ENCODE results near the gene ALAS2. TPM values are rescaled to one million over a fixed set of nuclear protein-coding genes. Genes with fewer than 3 reads are reported as not detected.

ALAS2 gene
- total and polyA plus RNA-seq, 4 donors: 0.21 to 1,807 TPM; not detected in 2

DNA sequence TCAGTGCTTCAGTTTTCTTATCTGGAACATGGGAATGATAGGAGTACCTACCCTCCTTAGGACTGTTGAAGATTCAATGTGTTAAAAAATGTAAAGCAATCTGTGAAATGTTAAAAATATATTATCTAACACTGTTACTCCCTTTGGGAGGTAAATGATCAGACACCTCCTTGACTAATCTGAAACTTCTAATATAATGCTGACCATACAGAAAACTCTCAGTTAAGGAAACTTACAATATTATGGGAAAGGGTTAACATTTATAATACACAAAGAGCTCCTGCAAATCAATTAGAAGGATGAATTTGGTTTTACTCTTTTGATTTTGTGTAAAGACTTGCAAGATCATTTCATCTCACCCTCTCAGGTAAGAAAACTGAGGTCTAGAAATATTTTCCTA lies 35.2 kb downstream of the ALAS2 start:
- no peak overlapping the region for H3K9ac ChIP-seq (ENCODE audit: low read depth in 1 of 2, low read length in 2 of 2)
- no peaks in the 10 kb centered on the region for H3K9me3 ChIP-seq (ENCODE audit: control insufficient read depth in 4 of 4, low read length in 3 of 4)
- no peak for DNase-seq (ENCODE audit: low spot score)
- H3K4me3 ChIP-seq (ENCODE audit: low read depth in 1 of 3, low read length in 3 of 3): no peak overlapping the region
- H3K27ac ChIP-seq (ENCODE audit: low read depth in 1 of 2, low read length in 2 of 2): peak overlapping the region; percentile 46 to 82
- TF ChIP-seq, protein P1, sequence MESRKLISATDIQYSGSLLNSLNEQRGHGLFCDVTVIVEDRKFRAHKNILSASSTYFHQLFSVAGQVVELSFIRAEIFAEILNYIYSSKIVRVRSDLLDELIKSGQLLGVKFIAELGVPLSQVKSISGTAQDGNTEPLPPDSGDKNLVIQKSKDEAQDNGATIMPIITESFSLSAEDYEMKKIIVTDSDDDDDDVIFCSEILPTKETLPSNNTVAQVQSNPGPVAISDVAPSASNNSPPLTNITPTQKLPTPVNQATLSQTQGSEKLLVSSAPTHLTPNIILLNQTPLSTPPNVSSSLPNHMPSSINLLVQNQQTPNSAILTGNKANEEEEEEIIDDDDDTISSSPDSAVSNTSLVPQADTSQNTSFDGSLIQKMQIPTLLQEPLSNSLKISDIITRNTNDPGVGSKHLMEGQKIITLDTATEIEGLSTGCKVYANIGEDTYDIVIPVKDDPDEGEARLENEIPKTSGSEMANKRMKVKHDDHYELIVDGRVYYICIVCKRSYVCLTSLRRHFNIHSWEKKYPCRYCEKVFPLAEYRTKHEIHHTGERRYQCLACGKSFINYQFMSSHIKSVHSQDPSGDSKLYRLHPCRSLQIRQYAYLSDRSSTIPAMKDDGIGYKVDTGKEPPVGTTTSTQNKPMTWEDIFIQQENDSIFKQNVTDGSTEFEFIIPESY (IDR thresholded peaks at IDR 0.05): no peak
- TF ChIP-seq, protein P2, sequence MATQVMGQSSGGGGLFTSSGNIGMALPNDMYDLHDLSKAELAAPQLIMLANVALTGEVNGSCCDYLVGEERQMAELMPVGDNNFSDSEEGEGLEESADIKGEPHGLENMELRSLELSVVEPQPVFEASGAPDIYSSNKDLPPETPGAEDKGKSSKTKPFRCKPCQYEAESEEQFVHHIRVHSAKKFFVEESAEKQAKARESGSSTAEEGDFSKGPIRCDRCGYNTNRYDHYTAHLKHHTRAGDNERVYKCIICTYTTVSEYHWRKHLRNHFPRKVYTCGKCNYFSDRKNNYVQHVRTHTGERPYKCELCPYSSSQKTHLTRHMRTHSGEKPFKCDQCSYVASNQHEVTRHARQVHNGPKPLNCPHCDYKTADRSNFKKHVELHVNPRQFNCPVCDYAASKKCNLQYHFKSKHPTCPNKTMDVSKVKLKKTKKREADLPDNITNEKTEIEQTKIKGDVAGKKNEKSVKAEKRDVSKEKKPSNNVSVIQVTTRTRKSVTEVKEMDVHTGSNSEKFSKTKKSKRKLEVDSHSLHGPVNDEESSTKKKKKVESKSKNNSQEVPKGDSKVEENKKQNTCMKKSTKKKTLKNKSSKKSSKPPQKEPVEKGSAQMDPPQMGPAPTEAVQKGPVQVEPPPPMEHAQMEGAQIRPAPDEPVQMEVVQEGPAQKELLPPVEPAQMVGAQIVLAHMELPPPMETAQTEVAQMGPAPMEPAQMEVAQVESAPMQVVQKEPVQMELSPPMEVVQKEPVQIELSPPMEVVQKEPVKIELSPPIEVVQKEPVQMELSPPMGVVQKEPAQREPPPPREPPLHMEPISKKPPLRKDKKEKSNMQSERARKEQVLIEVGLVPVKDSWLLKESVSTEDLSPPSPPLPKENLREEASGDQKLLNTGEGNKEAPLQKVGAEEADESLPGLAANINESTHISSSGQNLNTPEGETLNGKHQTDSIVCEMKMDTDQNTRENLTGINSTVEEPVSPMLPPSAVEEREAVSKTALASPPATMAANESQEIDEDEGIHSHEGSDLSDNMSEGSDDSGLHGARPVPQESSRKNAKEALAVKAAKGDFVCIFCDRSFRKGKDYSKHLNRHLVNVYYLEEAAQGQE (IDR thresholded peaks at IDR 0.05): no peak
- no peak for TF ChIP-seq TAF1 (conservative IDR thresholded peaks at IDR 0.05)
- TF ChIP-seq, protein P3, sequence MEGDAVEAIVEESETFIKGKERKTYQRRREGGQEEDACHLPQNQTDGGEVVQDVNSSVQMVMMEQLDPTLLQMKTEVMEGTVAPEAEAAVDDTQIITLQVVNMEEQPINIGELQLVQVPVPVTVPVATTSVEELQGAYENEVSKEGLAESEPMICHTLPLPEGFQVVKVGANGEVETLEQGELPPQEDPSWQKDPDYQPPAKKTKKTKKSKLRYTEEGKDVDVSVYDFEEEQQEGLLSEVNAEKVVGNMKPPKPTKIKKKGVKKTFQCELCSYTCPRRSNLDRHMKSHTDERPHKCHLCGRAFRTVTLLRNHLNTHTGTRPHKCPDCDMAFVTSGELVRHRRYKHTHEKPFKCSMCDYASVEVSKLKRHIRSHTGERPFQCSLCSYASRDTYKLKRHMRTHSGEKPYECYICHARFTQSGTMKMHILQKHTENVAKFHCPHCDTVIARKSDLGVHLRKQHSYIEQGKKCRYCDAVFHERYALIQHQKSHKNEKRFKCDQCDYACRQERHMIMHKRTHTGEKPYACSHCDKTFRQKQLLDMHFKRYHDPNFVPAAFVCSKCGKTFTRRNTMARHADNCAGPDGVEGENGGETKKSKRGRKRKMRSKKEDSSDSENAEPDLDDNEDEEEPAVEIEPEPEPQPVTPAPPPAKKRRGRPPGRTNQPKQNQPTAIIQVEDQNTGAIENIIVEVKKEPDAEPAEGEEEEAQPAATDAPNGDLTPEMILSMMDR (IDR thresholded peaks at IDR 0.05; ENCODE audit: low read depth, low read length, missing input control): no peak
- no peak for TF ChIP-seq NR2F2 (IDR thresholded peaks at IDR 0.05)
- H3K27me3 ChIP-seq (ENCODE audit: control insufficient read depth in 4 of 4, insufficient read depth in 4 of 4, low read length in 3 of 4): no peaks in the 10 kb centered on the region
- peaks cover 0 to 22% (median 18%) of the 10 kb centered on the region in 4 donors for H3K4me1 ChIP-seq (ENCODE audit: control insufficient read depth in 4 of 4, insufficient read depth in 4 of 4, low read length in 3 of 4)
- no peaks in the 10 kb centered on the region for H3K36me3 ChIP-seq (ENCODE audit: control insufficient read depth in 4 of 4, insufficient read depth in 3 of 4, low read depth in 1 of 4, low read length in 3 of 4)

DNA sequence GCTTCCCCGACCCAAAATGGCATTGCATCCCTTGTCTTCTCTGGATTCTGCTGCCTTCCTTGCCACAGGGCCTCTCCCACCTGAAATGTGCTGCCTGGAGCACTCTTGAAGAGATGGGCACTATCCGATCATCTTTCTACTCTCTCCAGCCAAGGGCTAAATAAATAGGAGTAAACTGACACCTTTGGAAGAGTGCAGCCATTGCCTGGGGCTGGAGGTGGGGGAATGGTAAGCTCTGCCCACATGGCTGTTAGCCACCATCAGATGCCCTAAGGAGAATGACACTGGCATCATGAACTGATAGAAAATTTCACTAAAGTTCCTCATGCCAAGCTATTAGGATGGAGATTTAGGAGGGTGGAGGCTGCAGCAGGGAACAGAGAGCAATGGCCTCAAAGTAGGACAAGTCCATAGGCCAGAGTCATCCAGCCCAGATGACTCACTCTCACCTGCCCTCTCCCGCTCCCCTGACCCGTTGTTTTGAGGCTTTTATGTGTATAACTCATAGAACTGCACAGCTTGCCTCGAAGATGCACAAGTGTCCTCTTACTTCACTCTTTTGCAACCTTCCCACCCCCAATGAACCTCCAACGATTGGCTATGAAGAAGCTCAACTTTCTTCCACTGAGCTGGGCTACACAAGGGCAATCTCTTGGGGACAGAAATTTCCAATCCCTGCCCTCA lies 36.0 kb downstream of the ALAS2 start:
- no peak overlapping the region for H3K4me3 ChIP-seq (ENCODE audit: low read depth in 1 of 3, low read length in 3 of 3)

More for the DNA sequence above, 36.0 kb downstream of the ALAS2 start:
- WGBS: 41% methylated on average over 6 of the region's 6 CpGs
- Histone ChIP-seq H3K36me3 (ENCODE audit: control insufficient read depth in 4 of 4, insufficient read depth in 3 of 4, low read depth in 1 of 4, low read length in 3 of 4) (no peaks in the 10 kb centered on the region), H3K9ac (ENCODE audit: low read depth in 1 of 2, low read length in 2 of 2) (no peak overlapping the region), H3K4me1 (ENCODE audit: control insufficient read depth in 4 of 4, insufficient read depth in 4 of 4, low read length in 3 of 4) (peaks cover 0 to 22% (median 17%) of the 10 kb centered on the region in 4 donors), H3K27ac (ENCODE audit: low read depth in 1 of 2, low read length in 2 of 2) (peak overlapping the region; percentile 57 to 85), H3K27me3 (ENCODE audit: control insufficient read depth in 4 of 4, insufficient read depth in 4 of 4, low read length in 3 of 4) (no peaks in the 10 kb centered on the region), H3K9me3 (ENCODE audit: control insufficient read depth in 4 of 4, low read length in 3 of 4) (no peaks in the 10 kb centered on the region)
- no peak for TF ChIP-seq TAF1 (conservative IDR thresholded peaks at IDR 0.05)
- TF ChIP-seq, protein P4, sequence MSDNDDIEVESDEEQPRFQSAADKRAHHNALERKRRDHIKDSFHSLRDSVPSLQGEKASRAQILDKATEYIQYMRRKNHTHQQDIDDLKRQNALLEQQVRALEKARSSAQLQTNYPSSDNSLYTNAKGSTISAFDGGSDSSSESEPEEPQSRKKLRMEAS (IDR thresholded peaks at IDR 0.05): peak; percentile 59
- no peak for TF ChIP-seq GABPA (IDR thresholded peaks at IDR 0.05 in 1 of 2, conservative IDR thresholded peaks at IDR 0.05 in 1 of 2)
- TF ChIP-seq, protein P1 (IDR thresholded peaks at IDR 0.05): peak; percentile 25
- TF ChIP-seq HNF4A (conservative IDR thresholded peaks at IDR 0.05): peak; percentile 86 to 90
- peak in 1 of 2 donors; percentile 33 for TF ChIP-seq EGR1 (IDR thresholded peaks at IDR 0.05; ENCODE audit: low read depth in 2 of 2)
- TF ChIP-seq NR2F2 (IDR thresholded peaks at IDR 0.05): no peak
- TF ChIP-seq, protein P5, sequence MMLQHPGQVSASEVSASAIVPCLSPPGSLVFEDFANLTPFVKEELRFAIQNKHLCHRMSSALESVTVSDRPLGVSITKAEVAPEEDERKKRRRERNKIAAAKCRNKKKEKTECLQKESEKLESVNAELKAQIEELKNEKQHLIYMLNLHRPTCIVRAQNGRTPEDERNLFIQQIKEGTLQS (IDR thresholded peaks at IDR 0.05): peak; percentile 96
- peak; percentile 50 for TF ChIP-seq HNF4G (IDR thresholded peaks at IDR 0.05)
- TF ChIP-seq, protein P2 (IDR thresholded peaks at IDR 0.05): no peak
- peak; percentile 98 for TF ChIP-seq JUND (IDR thresholded peaks at IDR 0.05)
- no peak for TF ChIP-seq FOXA1 (IDR thresholded peaks at IDR 0.05)
- TF ChIP-seq SP1 (IDR thresholded peaks at IDR 0.05): peak; percentile 90
- TF ChIP-seq RAD21 (IDR thresholded peaks at IDR 0.05): no peak
- TF ChIP-seq RXRA (IDR thresholded peaks at IDR 0.05): peak; percentile 97 to 98
- peak; percentile 81 for TF ChIP-seq YY1 (IDR thresholded peaks at IDR 0.05)
- no peak for DNase-seq (ENCODE audit: low spot score)
